Measurements from ENCODE around the gene OSBPL9.
"Not testable (repeated sequence)": the region's sequence is repeated elsewhere in the genome, so short reads cannot be mapped to it uniquely, and the experiment has no call there.

The OSBPL9 gene

GRCh38 chr1:51666478-51666877 lies 49.6 kb downstream of the OSBPL9 start:
- no peak for DNase-seq (ENCODE audit: low spot score)

- DNase-seq (ENCODE audit: low spot score): no peak
These were observed 50.7 kb downstream of the OSBPL9 start for GRCh38 chr1:51667561-51667960.

GRCh38 chr1:51669272-51669671 lies 52.4 kb downstream of the OSBPL9 start:
- DNase-seq (ENCODE audit: low spot score): no peak

GRCh38 chr1:51669816-51670215 lies 52.9 kb downstream of the OSBPL9 start:
- DNase-seq (ENCODE audit: low spot score): no peak

- DNase-seq (ENCODE audit: low spot score): no peak
These were observed 54.8 kb downstream of the OSBPL9 start for GRCh38 chr1:51671527-51672325.

- no peak for DNase-seq (ENCODE audit: low spot score)
These were observed 56.4 kb downstream of the OSBPL9 start for GRCh38 chr1:51673279-51673678.

GRCh38 chr1:51675177-51675780 lies 58.4 kb downstream of the OSBPL9 start:
- no peak for DNase-seq (ENCODE audit: low spot score)

GRCh38 chr1:51679435-51679834 lies 62.5 kb downstream of the OSBPL9 start:
- DNase-seq (ENCODE audit: low spot score): no peak

- no peak for DNase-seq (ENCODE audit: low spot score)
These were observed 67.9 kb downstream of the OSBPL9 start for GRCh38 chr1:51684776-51685175.

- no peak for DNase-seq (ENCODE audit: low spot score)
These were observed 69.6 kb downstream of the OSBPL9 start for GRCh38 chr1:51686450-51686849.

- DNase-seq (ENCODE audit: low spot score): no peak
These were observed 72.2 kb downstream of the OSBPL9 start for GRCh38 chr1:51689075-51689440.

- DNase-seq (ENCODE audit: low spot score): no peak
These were observed 72.8 kb downstream of the OSBPL9 start for GRCh38 chr1:51689643-51690042.

GRCh38 chr1:51690285-51690961 lies 73.5 kb downstream of the OSBPL9 start:
- no peak for DNase-seq (ENCODE audit: low spot score)

GRCh38 chr1:51691920-51692319 lies 75.0 kb downstream of the OSBPL9 start:
- DNase-seq (ENCODE audit: low spot score): no peak

- DNase-seq (ENCODE audit: low spot score): no peak
These were observed 76.7 kb downstream of the OSBPL9 start for GRCh38 chr1:51693419-51694155.

GRCh38 chr1:51697166-51697565 lies 80.3 kb downstream of the OSBPL9 start:
- no peak for DNase-seq (ENCODE audit: low spot score)

- no peak for DNase-seq (ENCODE audit: low spot score)
These were observed 82.5 kb downstream of the OSBPL9 start for GRCh38 chr1:51699391-51699790.

- not testable (repeated sequence) for DNase-seq (ENCODE audit: low spot score)
These were observed 84.9 kb downstream of the OSBPL9 start for GRCh38 chr1:51701782-51702181.

GRCh38 chr1:51702220-51702619 lies 85.3 kb downstream of the OSBPL9 start:
- DNase-seq (ENCODE audit: low spot score): not testable (repeated sequence)

- DNase-seq (ENCODE audit: low spot score): no peak
These were observed 88.1 kb downstream of the OSBPL9 start for GRCh38 chr1:51705035-51705434.

- DNase-seq (ENCODE audit: low spot score): no peak
These were observed 92.2 kb downstream of the OSBPL9 start for GRCh38 chr1:51708911-51709760.

GRCh38 chr1:51709951-51710350 lies 93.1 kb downstream of the OSBPL9 start:
- DNase-seq (ENCODE audit: low spot score): no peak

All from germinal center (tissue), 1 donor.